AG10803 (cell line): ENCODE measurements around the gene CCSER1.

Source experiments
- DNase-seq: peaks from one replicate; pipeline ENCODE4 v3.0.0; 2010; ENCODE audit warnings: low read depth
- H3K4me3 ChIP-seq: 2 replicates; pipeline ENCODE4 v1.5.1; 2011; ENCODE audit warnings: mild to moderate bottlenecking, low read length, control low read depth
- TF ChIP-seq, protein P1 (sequence below): conservative IDR thresholded peaks from 2 replicates; pipeline ENCODE4 v1.5.1; 2011; ENCODE audit warnings: mild to moderate bottlenecking, low read length, control low read depth, inconsistent platforms

CCSER1 gene

DNA sequence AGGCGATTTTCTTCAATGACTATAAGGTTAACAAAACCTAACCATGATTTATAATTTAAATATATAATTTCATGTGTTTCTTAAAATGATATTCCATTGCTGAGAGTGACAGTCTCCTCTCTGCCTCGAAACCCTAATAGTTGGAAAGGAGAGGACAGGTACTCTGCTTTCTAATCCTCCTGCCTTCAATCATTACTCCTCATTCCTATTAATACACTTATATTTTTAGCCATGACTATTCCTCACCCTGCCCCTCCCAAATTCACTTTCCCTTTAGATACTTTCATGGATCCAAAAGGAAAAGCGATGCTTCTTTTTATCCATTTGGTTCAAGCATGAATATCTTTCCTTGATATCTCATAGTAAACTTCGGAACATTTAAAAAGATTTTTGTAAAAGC is 418.2 kb downstream of the CCSER1 start:
- TF ChIP-seq, protein P1, sequence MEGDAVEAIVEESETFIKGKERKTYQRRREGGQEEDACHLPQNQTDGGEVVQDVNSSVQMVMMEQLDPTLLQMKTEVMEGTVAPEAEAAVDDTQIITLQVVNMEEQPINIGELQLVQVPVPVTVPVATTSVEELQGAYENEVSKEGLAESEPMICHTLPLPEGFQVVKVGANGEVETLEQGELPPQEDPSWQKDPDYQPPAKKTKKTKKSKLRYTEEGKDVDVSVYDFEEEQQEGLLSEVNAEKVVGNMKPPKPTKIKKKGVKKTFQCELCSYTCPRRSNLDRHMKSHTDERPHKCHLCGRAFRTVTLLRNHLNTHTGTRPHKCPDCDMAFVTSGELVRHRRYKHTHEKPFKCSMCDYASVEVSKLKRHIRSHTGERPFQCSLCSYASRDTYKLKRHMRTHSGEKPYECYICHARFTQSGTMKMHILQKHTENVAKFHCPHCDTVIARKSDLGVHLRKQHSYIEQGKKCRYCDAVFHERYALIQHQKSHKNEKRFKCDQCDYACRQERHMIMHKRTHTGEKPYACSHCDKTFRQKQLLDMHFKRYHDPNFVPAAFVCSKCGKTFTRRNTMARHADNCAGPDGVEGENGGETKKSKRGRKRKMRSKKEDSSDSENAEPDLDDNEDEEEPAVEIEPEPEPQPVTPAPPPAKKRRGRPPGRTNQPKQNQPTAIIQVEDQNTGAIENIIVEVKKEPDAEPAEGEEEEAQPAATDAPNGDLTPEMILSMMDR = no peak
- H3K4me3 ChIP-seq = no peak overlapping the region
- no peak for DNase-seq

DNA sequence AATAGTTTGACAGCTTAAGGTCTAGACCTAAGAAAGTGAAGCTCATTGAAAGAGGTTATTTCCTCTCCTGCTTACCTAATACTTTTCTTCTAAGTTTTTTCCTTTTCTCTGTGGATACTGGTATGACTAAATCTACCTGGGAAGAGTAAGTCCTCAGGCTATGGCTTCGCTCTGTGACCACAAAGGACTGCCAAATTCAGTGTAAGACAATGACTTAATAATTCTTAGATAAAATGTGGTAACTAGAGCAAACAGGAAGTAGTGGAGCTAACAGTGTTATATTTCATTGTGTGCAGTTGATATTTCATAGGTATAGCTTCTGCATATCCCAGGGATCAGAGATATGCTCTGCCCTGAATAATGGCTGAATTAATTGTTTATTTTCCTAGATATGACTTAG is 418.9 kb downstream of the CCSER1 start:
- H3K4me3 ChIP-seq = no peak overlapping the region
- TF ChIP-seq, protein P1 = no peak
- DNase-seq = no peak

DNA sequence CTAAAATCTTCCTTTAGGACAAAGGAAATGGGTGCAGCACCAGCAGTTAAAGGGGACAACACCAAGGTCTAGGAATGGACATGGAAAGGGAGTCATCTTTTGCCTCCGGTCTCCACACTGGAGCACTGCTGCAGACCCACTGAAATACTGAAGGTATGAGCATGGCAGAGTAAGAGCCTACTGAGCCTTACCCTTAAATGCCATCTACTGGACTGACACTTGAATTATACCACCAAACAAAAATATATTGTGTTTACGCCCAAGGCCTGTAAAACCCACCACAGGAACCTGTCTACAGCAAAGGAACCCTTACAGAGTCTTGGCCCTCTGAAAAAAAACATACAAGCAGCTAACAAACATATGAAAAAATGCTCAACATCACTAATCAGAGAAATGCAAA is 443.4 kb downstream of the CCSER1 start:
- TF ChIP-seq, protein P1 = no peak
- no peak for DNase-seq
- no peak overlapping the region for H3K4me3 ChIP-seq

DNA sequence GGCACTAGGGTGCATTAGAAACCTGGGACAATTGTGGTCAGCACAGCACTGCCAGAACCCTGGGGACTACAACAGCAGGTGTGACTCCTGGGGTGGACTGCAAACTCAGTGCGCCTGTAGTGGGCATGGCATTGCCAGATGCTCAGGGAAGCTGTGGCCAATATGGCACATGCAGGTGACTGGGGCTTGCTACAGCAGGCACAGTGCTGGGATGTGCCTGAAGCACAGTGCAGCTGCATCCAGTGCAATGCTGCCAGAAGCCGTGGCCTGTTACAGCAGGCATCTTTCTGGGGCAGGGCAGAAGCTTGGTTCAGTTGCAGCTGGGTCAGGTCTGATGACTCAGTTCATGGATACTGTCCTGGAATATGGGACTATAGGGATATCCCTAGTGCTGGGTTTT is 445.8 kb downstream of the CCSER1 start:
- no peak for DNase-seq
- TF ChIP-seq, protein P1 = no peak
- no peak overlapping the region for H3K4me3 ChIP-seq

DNA sequence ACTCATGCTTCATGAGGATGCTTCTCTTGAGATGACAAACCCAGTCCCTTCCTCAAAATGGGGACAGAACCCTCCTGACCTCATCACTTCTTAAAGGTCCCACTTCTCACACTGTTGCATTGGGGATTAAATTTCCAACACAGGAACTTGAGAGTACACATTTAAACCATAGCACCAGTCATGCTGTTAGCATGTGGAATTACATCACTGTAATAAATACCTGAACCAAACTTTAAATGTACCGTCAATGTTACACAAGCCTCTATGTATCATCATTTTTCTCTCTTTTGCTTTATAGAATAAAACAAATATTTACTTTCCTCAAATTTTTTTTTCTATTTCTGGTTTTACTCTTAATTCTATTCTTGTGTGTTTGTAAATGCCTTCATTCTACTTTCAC is 448.2 kb downstream of the CCSER1 start:
- H3K4me3 ChIP-seq = no peak overlapping the region
- TF ChIP-seq, protein P1 = no peak
- DNase-seq = no peak

DNA sequence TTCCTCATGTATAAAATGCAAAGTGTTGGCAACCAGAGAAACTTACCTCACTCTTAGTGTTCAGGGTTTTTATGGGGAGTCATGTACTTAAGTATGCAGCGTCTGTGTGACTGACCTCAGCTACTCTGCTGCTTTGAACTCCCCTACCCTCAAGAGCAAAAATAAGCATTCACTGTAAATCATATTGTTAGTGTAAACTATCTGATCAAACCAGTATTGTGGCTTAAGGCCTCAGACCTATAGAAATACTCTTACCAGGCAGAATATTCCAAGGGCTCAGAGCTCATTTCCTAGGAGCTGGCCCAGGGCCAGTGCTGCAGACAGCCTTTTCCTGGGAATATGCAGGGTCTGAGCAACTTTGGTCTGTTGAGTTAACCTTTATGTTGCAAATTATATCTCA is 453.1 kb downstream of the CCSER1 start:
- DNase-seq = no peak
- H3K4me3 ChIP-seq = no peak overlapping the region

DNA sequence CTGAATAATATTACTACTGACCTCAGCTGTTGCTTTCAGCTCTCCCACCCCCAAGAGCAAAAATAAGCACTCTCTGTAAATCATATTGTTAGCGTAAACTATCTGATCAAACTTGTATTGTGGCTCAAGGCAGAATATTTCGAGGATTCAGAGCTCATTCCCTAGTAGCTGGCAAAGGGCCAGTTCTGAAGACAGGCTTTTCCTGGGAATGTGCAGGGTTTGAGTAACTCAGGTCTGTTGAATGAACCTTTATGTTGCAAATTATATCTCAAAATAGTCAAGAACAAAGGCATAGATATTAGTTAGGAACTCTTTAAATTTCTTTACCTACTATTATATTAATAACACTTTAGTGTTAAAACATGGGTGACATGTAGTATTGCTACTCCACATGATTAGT is 454.9 kb downstream of the CCSER1 start:
- TF ChIP-seq, protein P1 = no peak
- DNase-seq = no peak
- H3K4me3 ChIP-seq = no peak overlapping the region

More for the DNA sequence above, 453.1 kb downstream of the CCSER1 start:
- TF ChIP-seq, protein P1 = no peak
